MM.1S (cell line): Measurements from ENCODE around the gene CEP68.

ENCODE experiments used
- DNase-seq: peaks from one replicate; pipeline ENCODE4 v3.0.0-alpha.2; 2015
- H2AFZ ChIP-seq: fragments of 300-600 bp; sonication (generic); 2 replicates; pipeline ENCODE4 v1.6.0; 2016; ENCODE audit warnings: antibody characterized with exemption, low read length
- H3F3A ChIP-seq: fragments of 300-600 bp; sonication (generic); 2 replicates; pipeline ENCODE4 v1.6.1; 2016; ENCODE audit warnings: mild to moderate bottlenecking, antibody characterized with exemption, low read length, moderate library complexity, mixed read lengths; ENCODE audit not compliant: insufficient read depth
- H3K27ac ChIP-seq: fragments of 300-600 bp; sonication (generic); 2 replicates; pipeline ENCODE4 v1.5.1; 2016; ENCODE audit warnings: mild to moderate bottlenecking, low read length
- H3K27me3 ChIP-seq: fragments of 300-600 bp; sonication (generic); replicated peaks from 2 replicates; pipeline ENCODE4 v1.6.0; 2016; ENCODE audit warnings: low read length; ENCODE audit not compliant: insufficient read depth
- H3K36me3 ChIP-seq: fragments of 300-600 bp; sonication (generic); replicated peaks from 2 replicates; pipeline ENCODE4 v1.6.1; 2016; ENCODE audit warnings: mild to moderate bottlenecking, low read length, mixed read lengths; ENCODE audit not compliant: insufficient read depth
- H3K4me1 ChIP-seq: fragments of 300-600 bp; sonication (generic); 2 replicates; pipeline ENCODE4 v1.6.1; 2016; ENCODE audit warnings: low read length, mixed read lengths
- H3K4me2 ChIP-seq: fragments of 300-600 bp; sonication (generic); 2 replicates; pipeline ENCODE4 v1.6.0; 2016; ENCODE audit warnings: low read depth, low read length
- H3K4me3 ChIP-seq: fragments of 300-600 bp; sonication (generic); 2 replicates; pipeline ENCODE4 v1.5.1; 2016; ENCODE audit warnings: low read length, mixed read lengths
- H3K79me2 ChIP-seq: fragments of 300-600 bp; sonication (generic); 2 replicates; pipeline ENCODE4 v1.6.1; 2016; ENCODE audit warnings: mixed run types, low read length, mixed read lengths
- H3K9ac ChIP-seq: fragments of 300-600 bp; sonication (generic); 2 replicates; pipeline ENCODE4 v1.6.1; 2016; ENCODE audit warnings: low read length, mixed read lengths
- H3K9me2 ChIP-seq: fragments of 300-600 bp; sonication (generic); replicated peaks from 2 replicates; pipeline ENCODE4 v1.6.1; 2016; ENCODE audit warnings: mild to moderate bottlenecking, low read length, mixed read lengths; ENCODE audit not compliant: insufficient read depth
- H3K9me3 ChIP-seq: fragments of 300-600 bp; sonication (generic); replicated peaks from 2 replicates; pipeline ENCODE4 v1.6.1; 2016; ENCODE audit warnings: mild to moderate bottlenecking, low read length, mixed read lengths; ENCODE audit not compliant: insufficient read depth
- H4K20me1 ChIP-seq: fragments of 300-600 bp; sonication (generic); 2 replicates; pipeline ENCODE4 v1.6.1; 2016; ENCODE audit warnings: mild to moderate bottlenecking, low read length, moderate library complexity, mixed read lengths; ENCODE audit not compliant: insufficient read depth
- CTCF ChIP-seq: fragments of 300-600 bp; sonication (generic); IDR thresholded peaks from 2 replicates; pipeline ENCODE4 v1.5.1; 2016; ENCODE audit warnings: antibody characterized with exemption, low read length, mixed read lengths
- EZH2 ChIP-seq: fragments of 300-600 bp; sonication (generic); optimal IDR thresholded peaks from 2 replicates; pipeline ENCODE3; 2017; ENCODE audit warnings: low read depth, mild to moderate bottlenecking, antibody characterized with exemption, low read length, mixed read lengths
- EZH2phosphoT487 ChIP-seq: fragments of 300-600 bp; sonication (generic); IDR thresholded peaks from 2 replicates; pipeline ENCODE4 v1.6.1; 2018; ENCODE audit warnings: antibody characterized with exemption, low read length

The CEP68 gene

GRCh38 chr2:65097844-65098243, 41.6 kb downstream of the CEP68 start:
- Histone ChIP-seq H3K27ac (no peak overlapping the region), H3K9me2 (no peaks in the 10 kb centered on the region), H3K27me3 (no peaks in the 10 kb centered on the region), H4K20me1 (no peaks in the 10 kb centered on the region; the same call in 1 of the 2 replicates), H3K4me3 (no peak overlapping the region), H2AFZ (no peak overlapping the region), H3F3A (no peaks in the 10 kb centered on the region), H3K4me1 (no peaks in the 10 kb centered on the region), H3K4me2 (no peak overlapping the region), H3K79me2 (peaks cover 82% of the 10 kb centered on the region), H3K36me3 (peaks cover 9% of the 10 kb centered on the region), H3K9ac (no peak overlapping the region), H3K9me3 (no peaks in the 10 kb centered on the region)
- DNase-seq: no peak
- TF ChIP-seq EZH2phosphoT487 (no peak), CTCF (no peak), EZH2 (no peak)

GRCh38 chr2:65098741-65099140, 42.5 kb downstream of the CEP68 start:
- Histone ChIP-seq H3K9me3 (no peaks in the 10 kb centered on the region), H3K27me3 (no peaks in the 10 kb centered on the region), H2AFZ (no peak overlapping the region), H3K36me3 (peaks cover 9% of the 10 kb centered on the region), H3K9me2 (no peaks in the 10 kb centered on the region), H3K27ac (no peak overlapping the region), H3K79me2 (peaks cover 85% of the 10 kb centered on the region), H4K20me1 (no peaks in the 10 kb centered on the region; the same call in 1 of the 2 replicates), H3F3A (no peaks in the 10 kb centered on the region), H3K9ac (no peak overlapping the region), H3K4me3 (no peak overlapping the region), H3K4me2 (no peak overlapping the region), H3K4me1 (no peaks in the 10 kb centered on the region)
- TF ChIP-seq EZH2phosphoT487 (no peak), EZH2 (no peak), CTCF (no peak)
- no peak for DNase-seq

GRCh38 chr2:65101071-65101470, 44.9 kb downstream of the CEP68 start:
- Histone ChIP-seq H3K4me2 (no peak overlapping the region), H3K79me2 (peaks cover 90% of the 10 kb centered on the region), H3K36me3 (peaks cover 12% of the 10 kb centered on the region), H3K9ac (no peak overlapping the region), H3K9me3 (no peaks in the 10 kb centered on the region), H3K9me2 (no peaks in the 10 kb centered on the region), H3F3A (no peaks in the 10 kb centered on the region), H3K27me3 (no peaks in the 10 kb centered on the region), H2AFZ (no peak overlapping the region), H3K4me1 (no peaks in the 10 kb centered on the region), H3K4me3 (no peak overlapping the region), H4K20me1 (peaks cover 2% of the 10 kb centered on the region; the same call in 1 of the 2 replicates), H3K27ac (no peak overlapping the region)
- TF ChIP-seq EZH2phosphoT487 (no peak), CTCF (no peak), EZH2 (no peak)
- DNase-seq: no peak
